Vagina (tissue), 2 donors: Measurements from ENCODE around the gene P4HA2. TPM values are rescaled to one million over a fixed set of nuclear protein-coding genes. Genes with fewer than 3 reads are reported as not detected.

Source experiments
- DNase-seq, 2 donors: peaks; one replicate each; pipeline ENCODE4 v3.0.0-alpha.2; 2017; ENCODE audit errors: extremely low spot score in 2 of 2
- H3K27ac ChIP-seq: fragments of 200-600 bp; sonication (generic); one replicate; pipeline ENCODE4 v1.5.1; 2019
- H3K27me3 ChIP-seq: fragments of 200-600 bp; sonication (generic); one replicate; pipeline ENCODE4 v1.5.1; 2019
- H3K36me3 ChIP-seq, 2 donors: fragments of 200-600 bp; sonication (generic); one replicate each; pipeline ENCODE4 v1.5.1; 2017 to 2019
- H3K4me1 ChIP-seq: fragments of 200-600 bp; sonication (generic); one replicate; pipeline ENCODE4 v1.5.1; 2019
- H3K4me3 ChIP-seq, 2 donors: fragments of 200-600 bp; sonication (generic); 1 replicate in 1 of 2; 2 replicates in 1 of 2; pipeline ENCODE4 v1.5.1; 2016 to 2019
- H3K9me3 ChIP-seq: fragments of 200-600 bp; sonication (generic); one replicate; pipeline ENCODE4 v1.5.1; 2019
- CTCF ChIP-seq, 3 experiments: fragments of 450-650 bp in 2 of 3; fragments of 200-600 bp in 1 of 3; sonication (generic) in 1 of 3; IDR thresholded peaks; one replicate each; pipeline ENCODE4 v1.5.1; 2017 to 2019; ENCODE audit warnings: antibody characterized with exemption in 3 of 3, mild to moderate bottlenecking in 2 of 3, moderate library complexity in 2 of 3
- POLR2A ChIP-seq, 2 donors: fragments of 450-650 bp; IDR thresholded peaks; one replicate each; pipeline ENCODE4 v1.6.1; 2017; ENCODE audit warnings: antibody characterized with exemption in 2 of 2, mild to moderate bottlenecking in 2 of 2, moderate library complexity in 2 of 2
- POLR2AphosphoS5 ChIP-seq, 2 donors: sonication (generic); formaldehyde crosslinking; IDR thresholded peaks; one replicate each; pipeline ENCODE4 v1.9.0; 2017; ENCODE audit warnings: antibody characterized with exemption in 2 of 2, mild to moderate bottlenecking in 2 of 2, low read depth in 1 of 2; ENCODE audit not compliant: insufficient read depth in 1 of 2
- intact Hi-C: fragments of 100-400 bp; cut with DNase I; formaldehyde crosslinking; loops from one replicate; pipeline ENCODE4 v1.15.1; 2023
- total RNA-seq: library from RNA; depleted of rRNA; stranded (reverse); fragments of >200 nt; gene quantifications from one replicate; pipeline ENCODE4 v1.2.3, GENCODE V29; 2016

P4HA2 gene
- total RNA-seq, 1 donor from 2014 or later, result 42.0 TPM

DNA sequence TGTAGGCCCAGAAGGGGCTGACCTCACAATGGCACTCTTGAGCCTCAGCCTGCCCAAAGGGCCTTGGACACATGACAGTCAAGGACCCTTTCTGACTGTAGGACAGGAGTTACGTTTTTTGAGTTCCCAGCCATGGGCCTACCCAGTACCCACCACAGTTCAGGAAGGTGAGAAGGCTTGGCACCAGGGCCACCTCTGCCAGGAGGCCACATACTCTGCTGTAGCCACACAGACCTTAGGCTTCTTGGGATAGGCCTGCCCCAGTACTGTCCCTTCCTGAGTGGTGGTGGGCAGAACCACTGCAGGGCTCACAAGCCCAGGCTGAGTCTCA lies 42.6 kb upstream of the P4HA2 start:
- intact Hi-C loops, result no loop called here
- Histone ChIP-seq H3K4me1 (peaks cover 44% of the 10 kb centered on the region), H3K4me3 (no peak overlapping the region), H3K27me3 (no peaks in the 10 kb centered on the region), H3K27ac (no peak overlapping the region), H3K9me3 (no peaks in the 10 kb centered on the region), H3K36me3 (peaks cover 0 to 16% of the 10 kb centered on the region in 2 donors)
- peak in 1 of 2 donors; percentile 83 for DNase-seq
- TF ChIP-seq CTCF (IDR thresholded peaks at IDR 0.05), result no peak
- no peak for TF ChIP-seq POLR2A (IDR thresholded peaks at IDR 0.05)
- TF ChIP-seq POLR2AphosphoS5 (IDR thresholded peaks at IDR 0.05; ENCODE audit: insufficient read depth in 1 of 2, low read depth in 1 of 2), result no peak

- TF ChIP-seq POLR2A (IDR thresholded peaks at IDR 0.05), result no peak
- TF ChIP-seq CTCF (IDR thresholded peaks at IDR 0.05), result no peak
- TF ChIP-seq POLR2AphosphoS5 (IDR thresholded peaks at IDR 0.05; ENCODE audit: insufficient read depth in 1 of 2, low read depth in 1 of 2), result no peak
- no peaks in the 10 kb centered on the region for H3K9me3 ChIP-seq
- H3K27ac ChIP-seq, result peak overlapping the region; percentile 77
- H3K27me3 ChIP-seq, result no peaks in the 10 kb centered on the region
- H3K4me1 ChIP-seq, result peaks cover 49% of the 10 kb centered on the region
- H3K36me3 ChIP-seq, result peaks cover 0 to 16% of the 10 kb centered on the region in 2 donors
- H3K4me3 ChIP-seq, result no peak overlapping the region
- intact Hi-C loops, result no loop called here
- DNase-seq, result peak in 1 of 2 donors; percentile 75
Observed at GRCh38 chr5:132269635-132270334, 42.1 kb upstream of the P4HA2 start.

DNA sequence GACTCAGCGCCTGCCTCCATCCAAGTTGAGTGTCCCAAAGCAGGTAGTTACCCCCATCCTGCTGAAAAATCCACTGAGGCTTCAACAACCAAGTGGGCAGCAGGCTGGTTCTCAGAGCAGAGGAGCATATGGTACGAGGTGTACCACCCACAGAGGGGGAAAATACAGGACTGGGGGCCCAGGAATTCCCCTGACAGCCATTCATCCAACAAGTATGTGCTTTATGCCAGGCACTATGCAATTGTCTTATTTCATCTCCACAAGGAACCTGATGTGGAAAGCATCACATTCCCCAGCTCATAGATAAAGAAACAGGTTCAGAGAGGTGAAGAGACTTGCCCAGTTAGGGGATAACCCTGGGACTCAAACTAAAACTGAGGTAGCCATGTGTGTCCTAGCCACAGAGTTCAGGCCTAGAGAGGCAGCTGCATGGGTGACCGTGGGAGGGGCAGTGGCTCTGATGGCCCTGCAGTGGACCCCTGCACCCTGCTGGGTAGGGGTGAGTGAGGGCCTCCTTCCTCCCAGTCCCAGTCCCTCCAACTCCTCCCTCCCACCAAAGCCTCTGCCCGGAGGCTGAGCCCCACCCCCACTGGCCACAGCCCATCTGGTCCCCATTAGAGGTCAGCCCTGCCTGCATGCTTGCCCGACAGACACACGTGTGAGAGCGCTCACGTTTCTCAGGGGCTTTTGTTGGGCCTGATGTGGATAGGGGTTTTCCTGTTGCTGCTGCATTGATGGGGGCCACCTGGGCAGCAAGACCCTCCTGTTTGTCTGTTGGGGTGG lies 41.3 kb upstream of the P4HA2 start:
- Histone ChIP-seq H3K9me3 (no peaks in the 10 kb centered on the region), H3K36me3 (peaks cover 0 to 16% of the 10 kb centered on the region in 2 donors), H3K27me3 (no peaks in the 10 kb centered on the region), H3K4me3 (no peak overlapping the region), H3K27ac (peak overlapping the region; percentile 77), H3K4me1 (peaks cover 52% of the 10 kb centered on the region)
- TF ChIP-seq POLR2A (IDR thresholded peaks at IDR 0.05), result no peak
- TF ChIP-seq POLR2AphosphoS5 (IDR thresholded peaks at IDR 0.05; ENCODE audit: insufficient read depth in 1 of 2, low read depth in 1 of 2), result peak in 1 of 2 donors; percentile 32
- TF ChIP-seq CTCF (IDR thresholded peaks at IDR 0.05), result no peak
- peak in 1 of 2 donors; percentile 81 for DNase-seq
- intact Hi-C loops, result no loop called here

- H3K36me3 ChIP-seq, result peaks cover 0 to 16% of the 10 kb centered on the region in 2 donors
Observed at GRCh38 chr5:132267931-132268768, 40.5 kb upstream of the P4HA2 start.

More at GRCh38 chr5:132267931-132268768, 40.5 kb upstream of the P4HA2 start:
- intact Hi-C loops, result no loop called here
- TF ChIP-seq POLR2AphosphoS5 (IDR thresholded peaks at IDR 0.05; ENCODE audit: insufficient read depth in 1 of 2, low read depth in 1 of 2), result no peak
- no peak for TF ChIP-seq CTCF (IDR thresholded peaks at IDR 0.05)
- TF ChIP-seq POLR2A (IDR thresholded peaks at IDR 0.05), result no peak
- Histone ChIP-seq H3K27ac (peak overlapping the region; percentile 77), H3K27me3 (no peaks in the 10 kb centered on the region), H3K4me1 (peaks cover 60% of the 10 kb centered on the region), H3K4me3 (no peak overlapping the region), H3K9me3 (no peaks in the 10 kb centered on the region)
- peak in 1 of 2 donors; percentile 83 for DNase-seq
